HG02970 (cell line): ENCODE data around the gene IRF2BP2.

Experiments used
- ATAC-seq: cut with Tn5 transposase; IDR thresholded peaks from one replicate; pipeline ENCODE4 v1.9.1; 2021; ENCODE audit warnings: mild to moderate bottlenecking, moderate library complexity, moderate number of reproducible peaks; ENCODE audit not compliant: unreplicated experiment, low FRiP score

IRF2BP2 gene

DNA sequence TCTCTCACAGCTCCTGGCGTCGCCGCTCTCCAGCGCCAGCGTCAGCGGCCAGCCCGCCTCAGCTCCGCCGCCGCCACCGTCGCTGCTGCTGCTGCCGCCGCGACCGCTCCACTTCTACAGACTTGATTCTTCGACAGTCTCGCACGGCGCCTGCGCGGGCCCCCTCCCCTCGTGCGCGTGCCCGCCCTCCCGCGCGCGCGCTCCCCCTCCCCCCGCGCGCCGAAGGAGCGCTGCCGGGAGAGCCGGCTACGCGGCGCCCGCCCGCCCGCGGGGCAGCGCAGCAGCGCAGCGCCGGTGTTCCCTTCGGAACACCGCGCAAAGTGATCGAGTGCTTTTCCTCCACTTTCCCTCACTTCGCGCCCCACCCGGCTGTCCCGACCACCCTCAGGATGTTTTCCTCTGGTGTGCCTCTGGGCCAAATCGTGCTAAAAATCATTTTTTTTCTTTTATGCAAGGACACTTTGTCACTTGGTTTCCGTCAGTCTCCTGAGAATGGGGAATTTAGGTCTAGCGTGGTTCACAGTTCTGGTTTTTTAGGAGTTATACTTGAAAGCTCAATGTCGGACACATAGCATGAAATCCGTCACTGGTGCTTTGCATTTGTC lies at the start of gene IRF2BP2:
TSS of gene IRF2BP2 (minus strand) at position 118 of the 605 bp plus-strand sequence. CDS start 684 bp downstream, outside the sequence.
- ATAC-seq: no peak

DNA sequence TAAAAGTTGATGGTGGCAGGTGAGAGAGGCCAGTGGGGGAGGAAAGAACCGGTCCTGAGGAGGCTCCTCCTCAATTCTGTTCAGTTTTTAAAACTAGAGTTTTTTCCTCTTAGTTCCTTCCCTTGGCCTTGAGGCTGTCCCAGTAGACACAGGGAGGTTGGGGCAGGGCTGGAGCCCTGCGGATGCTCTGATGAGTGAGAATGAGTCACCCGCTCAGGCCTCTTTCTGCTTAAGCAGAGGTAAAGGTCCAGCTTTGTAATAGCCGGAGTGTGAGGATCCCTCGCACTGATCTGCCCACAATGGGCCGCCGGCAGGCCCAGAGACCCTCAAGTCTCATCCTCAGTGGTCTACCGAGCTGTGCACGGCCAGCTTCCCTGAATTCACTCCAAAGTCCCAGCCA lies 49.6 kb upstream of the IRF2BP2 start:
- ATAC-seq: no peak

DNA sequence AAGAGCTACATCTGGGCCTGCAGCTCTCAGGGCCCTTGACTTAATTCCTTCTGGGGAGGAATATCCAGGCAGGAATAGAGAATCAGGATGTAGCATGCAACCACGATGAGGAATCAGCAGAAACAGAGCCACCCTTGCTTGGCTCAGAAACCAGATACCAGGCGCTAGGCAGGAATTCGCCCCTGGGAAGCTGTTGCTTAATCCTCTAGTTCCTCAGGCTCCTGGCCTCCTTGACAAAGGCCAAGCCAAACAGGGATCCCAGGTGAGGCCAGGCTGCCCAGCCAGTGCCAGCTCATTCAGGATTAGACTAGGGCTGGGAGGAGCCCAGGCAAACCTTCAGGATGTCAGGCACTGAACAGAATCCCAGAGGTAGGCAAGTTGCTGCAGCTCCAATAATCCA lies 48.2 kb upstream of the IRF2BP2 start:
- no peak for ATAC-seq

DNA sequence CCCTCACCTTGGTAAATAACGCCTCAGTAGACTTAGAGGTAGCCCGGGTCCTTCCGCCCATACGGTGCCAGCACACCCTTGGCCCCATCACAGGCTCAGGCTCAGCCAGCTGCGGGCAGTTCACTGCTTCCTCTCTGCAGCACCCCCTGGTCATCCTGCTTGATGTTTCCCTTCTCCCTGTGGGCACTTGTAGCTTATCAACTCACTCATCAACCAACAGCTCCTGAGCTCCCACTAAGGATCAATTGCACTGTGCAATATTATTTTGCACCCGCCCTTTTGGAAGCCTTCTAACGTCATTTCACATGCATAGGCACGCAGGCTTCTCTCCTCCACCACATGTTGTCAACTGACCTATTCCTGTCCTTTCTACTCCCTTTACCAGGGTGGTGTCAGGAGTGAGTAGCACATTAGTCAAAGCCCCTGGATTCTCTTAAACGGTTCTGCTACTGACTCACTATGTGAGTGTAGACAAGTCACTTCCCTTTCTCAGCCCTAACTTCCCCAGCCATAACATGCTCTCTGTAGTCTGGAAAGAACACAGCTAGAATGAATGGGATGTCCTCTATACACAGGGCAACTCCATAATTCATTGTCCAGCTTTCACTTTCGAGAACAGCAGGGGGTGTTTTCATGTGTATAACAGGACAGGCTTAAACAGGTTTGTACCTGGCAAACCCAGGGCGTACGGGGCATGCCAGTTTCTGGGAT lies 47.1 kb upstream of the IRF2BP2 start:
- no peak for ATAC-seq

DNA sequence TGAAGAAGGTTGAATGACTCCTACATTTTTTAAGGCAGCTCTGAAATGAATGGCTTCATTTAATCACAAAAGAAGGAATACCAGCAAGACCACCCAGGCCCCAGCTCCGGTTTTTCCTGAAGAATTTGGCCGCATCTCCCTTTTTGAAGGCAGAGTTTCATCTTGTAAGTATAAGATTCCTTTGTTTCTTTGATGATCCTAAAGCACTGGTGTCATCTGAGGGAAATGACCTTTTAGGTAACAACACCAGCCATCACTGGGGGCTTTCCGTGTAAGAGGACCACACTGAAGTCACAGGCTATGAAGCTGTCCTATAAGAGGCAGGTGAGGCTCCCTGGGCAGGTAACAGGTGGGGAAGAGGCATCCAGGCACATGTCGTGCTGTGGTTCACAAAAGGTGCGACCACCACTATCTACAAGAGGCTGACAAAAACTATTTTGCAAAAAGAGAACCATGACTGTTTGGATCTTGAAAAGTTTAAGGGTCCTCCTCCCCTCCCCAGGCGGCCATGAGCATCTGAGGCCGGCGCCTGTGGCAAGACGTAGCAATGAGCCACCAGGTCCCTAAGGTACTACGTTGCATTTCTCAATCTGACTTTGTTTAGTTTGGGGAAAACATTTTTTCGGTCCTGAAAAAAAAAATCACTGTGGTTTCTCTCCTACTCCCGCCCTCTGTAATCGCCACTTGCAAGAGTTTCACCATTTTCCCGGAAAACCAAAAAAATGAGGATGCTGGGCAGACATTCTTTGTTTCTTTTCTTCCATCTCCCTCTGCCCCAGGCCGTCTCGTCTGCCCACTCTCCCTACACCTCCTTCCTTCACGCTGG lies 46.3 kb upstream of the IRF2BP2 start:
- no peak for ATAC-seq

DNA sequence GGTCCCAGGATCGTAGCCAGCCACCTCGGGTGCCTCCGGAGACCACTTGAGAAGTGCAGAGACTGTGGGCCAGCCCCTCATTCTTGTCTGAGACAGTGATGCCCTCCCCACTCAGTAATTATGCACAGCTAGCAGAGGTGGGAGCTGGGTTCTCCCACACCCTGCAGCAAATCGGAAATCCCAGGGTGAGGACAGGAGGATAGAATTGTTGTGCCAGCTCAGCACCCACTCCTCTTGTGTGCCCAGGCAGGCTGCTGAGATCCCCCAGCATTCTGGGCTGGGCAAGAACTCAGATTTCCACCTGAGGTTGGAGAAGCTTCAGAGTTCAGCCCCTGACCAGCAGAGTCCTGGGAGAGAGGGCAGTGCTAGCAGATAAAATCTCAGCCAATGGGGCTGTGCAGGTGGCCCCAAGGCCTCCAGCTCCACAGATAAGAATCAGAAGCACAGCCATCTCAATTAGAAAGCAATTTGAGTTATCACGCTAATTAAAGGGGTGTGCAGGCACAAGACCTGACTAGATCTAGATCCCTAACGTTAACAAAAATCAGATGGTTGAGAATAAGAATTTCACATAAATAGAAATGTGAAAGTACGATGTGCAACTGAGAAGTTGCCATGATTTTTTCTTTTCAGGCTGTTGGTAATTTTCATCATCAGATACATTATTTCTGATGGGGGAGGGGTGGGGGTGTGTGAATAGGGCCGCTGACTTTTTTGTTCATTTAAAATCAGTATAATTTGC lies 45.5 kb upstream of the IRF2BP2 start:
- no peak for ATAC-seq

DNA sequence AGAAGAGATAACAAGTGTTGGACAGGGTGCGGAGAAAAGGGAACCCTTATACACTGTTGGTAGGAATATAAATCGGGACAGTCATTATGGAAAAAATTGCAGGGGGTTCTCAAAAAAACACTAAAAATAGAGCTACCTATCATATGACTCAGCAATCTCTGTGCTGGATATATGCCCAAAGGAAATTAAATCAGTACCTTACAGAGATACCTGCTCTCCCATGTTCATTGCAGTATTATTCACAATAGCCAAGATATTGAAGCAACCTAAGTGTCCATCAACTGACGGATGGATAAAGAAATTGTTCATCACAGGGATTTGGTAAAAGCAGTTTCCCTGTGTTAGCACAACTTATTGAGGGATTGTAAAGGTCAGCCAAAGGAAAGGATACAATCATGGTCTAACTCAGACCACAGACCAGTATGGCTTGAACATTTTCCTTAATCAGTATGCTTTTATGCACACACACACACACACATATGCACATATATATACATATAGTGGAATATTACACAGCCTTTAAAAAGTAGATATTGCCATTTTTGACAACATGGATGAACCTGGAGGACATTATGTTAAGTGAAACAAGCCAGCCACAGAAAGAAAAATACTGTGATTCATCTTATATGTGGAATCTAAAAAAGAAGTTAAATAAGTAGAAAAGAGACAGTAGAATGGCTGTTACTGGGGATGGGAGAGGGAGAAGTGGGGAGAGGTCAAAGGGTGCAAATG lies 44.2 kb upstream of the IRF2BP2 start:
- ATAC-seq: no peak

DNA sequence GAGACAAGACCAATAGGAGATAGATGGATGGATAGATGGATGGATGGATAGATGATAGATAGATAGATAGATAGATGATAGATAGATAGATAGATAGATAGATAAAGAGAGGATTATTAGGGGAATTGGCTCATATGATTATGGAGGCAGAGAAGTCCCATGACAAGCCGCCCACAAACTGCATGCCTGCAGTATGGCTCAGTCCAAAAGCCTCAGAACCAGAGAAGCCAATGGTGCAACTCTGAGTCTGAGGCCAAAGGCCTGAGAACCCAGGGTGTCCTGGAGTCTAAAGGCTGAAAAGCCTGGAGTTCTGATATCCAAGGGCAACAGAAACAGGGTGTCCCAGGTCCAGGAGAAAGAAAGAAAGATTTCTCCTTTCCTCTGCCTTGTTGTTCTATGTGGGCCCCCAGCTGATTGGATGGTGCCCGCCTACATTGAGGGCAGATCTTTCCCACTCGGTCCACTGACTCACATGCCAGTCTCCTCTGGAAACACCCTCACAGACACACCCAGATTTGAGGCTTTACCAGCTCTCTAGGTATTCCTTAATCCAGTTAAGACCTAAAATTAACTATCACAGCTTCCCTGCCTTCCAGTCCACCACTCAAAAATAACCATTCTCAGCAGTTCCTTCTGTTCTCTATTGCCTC lies 39.6 kb upstream of the IRF2BP2 start:
- no peak for ATAC-seq

DNA sequence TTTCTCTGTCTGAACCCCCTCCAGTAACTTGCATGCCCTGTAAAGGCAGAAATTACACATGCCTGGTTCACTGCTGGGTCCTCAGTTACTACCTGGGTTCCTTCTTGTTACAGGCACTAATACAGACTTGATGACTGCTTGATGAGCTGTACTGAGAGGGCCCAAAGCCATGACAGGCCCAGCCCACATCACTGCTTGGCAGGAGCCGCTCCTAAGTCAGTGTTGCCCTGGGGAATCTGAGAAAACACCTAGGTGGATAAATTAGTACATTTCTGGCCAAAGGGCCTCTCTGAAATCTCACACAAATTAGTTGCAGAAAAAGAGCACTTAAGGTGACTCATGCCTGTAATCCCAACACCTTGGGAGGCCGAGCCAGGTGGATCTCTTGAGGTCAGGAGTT lies 37.8 kb upstream of the IRF2BP2 start:
- ATAC-seq: no peak

DNA sequence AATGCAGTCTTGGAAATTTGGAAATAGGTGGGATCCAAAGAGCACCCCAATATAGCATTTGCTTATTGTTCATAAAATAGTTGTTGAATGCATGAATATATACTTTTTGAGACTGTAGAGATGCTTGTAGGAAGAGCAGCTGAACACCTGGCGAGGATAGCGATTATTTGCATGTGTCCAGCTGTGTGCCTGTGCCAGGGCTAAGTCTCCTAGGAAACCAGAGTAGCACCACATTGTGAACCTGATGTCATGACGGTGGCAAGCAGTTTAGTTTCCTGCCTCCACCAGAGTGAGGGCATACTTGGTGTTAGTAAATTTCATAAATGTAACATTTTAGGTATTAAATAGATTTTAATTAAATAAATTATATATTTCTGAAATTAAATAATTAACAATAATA lies 37.3 kb upstream of the IRF2BP2 start:
- ATAC-seq: no peak

DNA sequence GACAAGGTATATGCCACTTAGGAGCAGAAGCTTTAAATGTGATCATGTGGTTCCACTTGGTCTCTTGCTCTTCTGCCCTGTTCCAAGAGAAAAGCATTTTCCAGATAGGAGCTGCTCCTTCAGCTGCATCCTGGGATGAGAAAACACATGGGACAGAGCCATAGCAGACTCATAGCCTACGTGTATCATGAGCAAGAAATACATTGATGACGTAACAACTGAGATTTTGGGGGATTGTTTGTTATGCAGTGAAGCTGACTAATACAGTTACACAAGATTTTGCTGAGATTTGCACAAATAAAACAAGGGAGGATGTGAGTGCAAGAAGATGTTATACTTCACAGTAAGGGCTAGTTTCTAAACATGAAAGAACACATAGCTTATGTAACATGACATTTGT lies 36.0 kb upstream of the IRF2BP2 start:
- no peak for ATAC-seq

DNA sequence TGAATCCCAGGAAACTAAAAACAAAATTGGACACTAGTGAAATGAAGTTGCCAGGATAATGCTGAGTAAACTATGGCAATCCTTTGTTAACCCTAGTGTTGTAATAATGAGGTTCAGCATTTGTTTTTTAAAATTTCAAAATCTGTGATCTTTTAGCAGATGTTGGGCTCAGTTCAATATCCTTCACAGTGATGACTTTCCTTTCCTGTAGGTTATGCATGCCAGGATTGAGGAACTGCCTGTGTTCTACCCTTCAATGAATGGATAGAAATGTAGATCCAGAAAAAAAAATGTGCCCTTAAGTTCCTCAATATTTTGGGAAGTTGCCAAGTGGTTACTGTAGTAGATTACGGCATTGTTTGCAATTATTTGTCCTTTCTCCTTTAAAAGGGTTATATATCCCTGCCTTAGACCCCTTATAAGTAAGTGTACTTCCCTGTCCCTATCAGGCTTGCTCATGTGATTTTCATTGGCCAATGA lies 35.5 kb upstream of the IRF2BP2 start:
- no peak for ATAC-seq

DNA sequence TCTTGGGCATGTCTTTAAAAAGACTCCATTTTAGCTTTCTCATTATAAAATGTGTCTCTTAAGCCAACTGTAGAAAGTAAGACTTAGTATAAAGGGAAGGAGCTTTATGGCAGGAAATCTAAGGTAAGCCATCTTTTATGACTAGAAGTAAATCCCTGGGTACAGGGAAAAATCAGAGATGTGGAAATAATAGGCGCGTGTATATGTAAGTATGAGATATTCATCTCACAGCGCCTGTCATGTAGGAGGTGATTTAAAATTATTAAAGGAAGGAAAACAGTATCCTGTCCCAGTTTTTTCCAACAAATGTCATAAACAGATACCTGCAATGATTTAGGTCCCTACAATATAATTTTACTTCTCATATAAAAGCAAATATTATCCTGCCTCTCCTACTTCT lies 35.0 kb upstream of the IRF2BP2 start:
- ATAC-seq: no peak

DNA sequence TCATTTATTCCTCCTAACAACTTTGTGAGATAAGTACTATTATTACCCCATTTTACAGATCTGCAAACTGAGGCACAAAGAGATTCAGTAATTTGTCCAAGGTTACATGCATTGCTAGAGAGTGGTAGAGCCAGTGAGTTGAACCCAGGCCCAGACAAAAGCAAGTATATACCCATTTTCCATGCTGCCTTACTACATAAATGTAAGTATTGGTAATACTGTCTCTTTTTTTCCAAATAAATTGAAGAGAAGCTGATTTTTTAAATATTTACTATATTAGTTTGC lies 33.8 kb upstream of the IRF2BP2 start:
- ATAC-seq: no peak

DNA sequence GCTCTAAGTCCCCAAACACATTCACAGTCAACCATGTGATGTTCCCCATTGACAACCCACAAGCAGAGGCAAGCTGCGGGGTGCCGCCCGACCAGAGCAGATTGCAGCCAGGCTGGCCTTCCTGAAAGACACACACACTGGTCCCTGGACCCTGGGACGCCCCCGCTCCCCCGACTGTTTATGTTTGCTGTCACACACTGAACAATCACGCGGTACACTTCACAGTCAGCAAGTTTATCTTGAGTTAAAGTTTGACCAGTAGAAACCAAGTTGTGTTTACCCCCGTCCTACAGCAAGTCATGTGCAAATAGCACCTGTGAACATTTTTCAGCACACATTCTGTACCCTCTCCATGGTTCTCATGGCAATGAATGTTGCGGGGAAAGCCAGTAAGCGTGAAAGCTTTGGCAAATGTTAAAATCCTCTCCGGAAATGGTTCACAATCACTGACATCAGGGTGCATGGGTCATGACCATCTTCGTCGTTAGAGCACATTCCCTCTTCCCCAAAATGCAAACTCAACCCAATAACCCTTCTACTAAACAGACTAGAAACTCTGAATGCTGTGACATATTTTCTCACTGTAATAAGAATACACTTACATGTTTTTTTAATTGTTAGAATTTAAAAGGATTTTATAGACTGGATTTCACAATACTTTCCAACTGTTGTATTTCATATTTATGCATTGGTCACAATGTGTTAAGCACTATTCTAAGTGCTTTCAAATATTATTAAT lies 33.3 kb upstream of the IRF2BP2 start:
- no peak for ATAC-seq

DNA sequence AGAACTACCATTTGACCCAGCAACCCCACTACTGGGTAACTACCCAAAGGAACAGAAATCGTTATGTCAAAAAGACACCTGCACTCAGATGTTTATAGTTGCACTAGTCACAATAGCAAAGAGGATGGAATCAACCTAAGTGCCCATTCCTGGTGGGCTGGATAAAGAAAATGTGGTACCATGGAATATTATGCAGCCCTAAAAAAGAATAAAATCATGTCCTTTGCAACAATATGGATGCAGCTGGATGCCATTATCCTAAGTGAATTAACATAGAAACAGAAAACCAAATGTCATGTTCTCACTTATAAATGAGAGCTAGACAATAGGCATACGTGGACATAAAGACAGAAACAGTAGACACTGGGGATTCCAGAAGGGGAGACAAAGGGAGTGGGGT lies 32.5 kb upstream of the IRF2BP2 start:
- ATAC-seq: no peak

DNA sequence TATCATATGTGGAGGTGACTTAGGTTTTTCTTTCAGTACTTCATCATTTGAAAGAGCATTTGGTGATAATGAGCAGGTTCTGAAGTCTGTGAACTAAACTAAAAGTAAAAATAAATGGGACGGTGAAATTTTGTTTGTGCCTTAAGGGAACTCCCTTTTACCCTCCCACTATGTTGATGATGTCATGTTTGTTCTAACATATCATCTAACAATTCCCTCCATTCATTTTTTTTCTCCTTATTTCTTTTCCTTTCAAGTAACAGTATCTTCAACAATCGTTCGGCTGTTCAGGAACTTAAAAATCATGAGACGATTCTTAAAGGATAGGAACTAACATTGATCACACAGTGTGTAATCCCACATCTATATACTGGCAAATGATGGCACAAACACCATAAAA lies 30.0 kb upstream of the IRF2BP2 start:
- no peak for ATAC-seq

DNA sequence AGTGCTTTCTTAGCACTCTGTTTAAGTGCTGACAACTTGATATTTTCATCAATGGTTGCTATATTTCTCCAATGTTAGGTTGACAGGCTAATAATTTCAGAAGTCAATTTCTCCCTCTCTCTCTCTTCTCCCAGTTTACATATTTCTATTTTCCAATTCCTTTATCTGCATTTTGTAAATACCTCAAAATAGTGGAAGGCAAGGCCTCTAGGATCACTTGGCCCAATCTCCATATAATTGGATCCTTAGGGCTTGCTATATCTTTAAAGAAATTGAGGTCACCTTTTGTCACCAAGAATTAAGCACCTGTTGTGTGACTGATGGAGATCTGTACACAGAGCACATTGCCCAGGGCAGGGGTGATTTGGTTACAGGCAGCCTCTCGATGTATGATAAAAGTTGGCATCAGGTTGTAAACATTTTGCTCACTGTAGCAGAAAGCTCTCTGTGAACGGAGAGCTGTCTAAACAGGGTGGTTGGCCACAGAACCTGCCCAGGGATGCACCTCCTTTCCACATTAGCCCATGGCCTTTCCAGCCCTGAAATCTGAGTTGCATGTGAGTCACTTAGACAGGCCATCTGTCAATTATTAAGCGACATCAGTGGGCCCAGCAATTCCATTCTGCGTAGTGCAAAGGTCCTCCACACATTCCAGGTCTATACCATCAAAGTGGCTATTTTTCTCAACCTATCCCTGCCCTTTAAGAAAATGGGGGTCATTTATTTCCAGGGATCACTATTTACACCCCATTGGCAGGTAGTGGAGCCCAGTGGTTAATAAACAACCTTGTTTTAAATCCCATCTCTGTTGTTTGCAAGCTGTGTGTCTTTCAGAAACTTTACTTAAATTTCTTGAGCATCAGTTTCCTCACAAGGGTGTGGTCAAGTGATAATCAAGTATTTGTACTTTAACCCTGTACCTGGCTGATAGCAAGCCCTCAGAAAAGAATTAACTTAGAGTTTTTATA lies 29.1 kb upstream of the IRF2BP2 start:
- no peak for ATAC-seq
